ACHN (cell line): Measurements from ENCODE around the gene RANBP17.
"Not testable (repeated sequence)": the region's sequence is repeated elsewhere in the genome, so short reads cannot be mapped to it uniquely, and the experiment has no call there.

Experiments
- DNase-seq: peaks from one replicate; pipeline ENCODE4 v3.0.0-alpha.2; 2015
- in situ Hi-C: cut with HindIII; loops from 2 replicates; pipeline ENCODE4 v1.10.0; 2017; ENCODE audit warnings: low sequenced_read_pairs, low pct_ligation_motif_present, low pct_unique_long_range_greater_than_20kb

The RANBP17 gene

DNA sequence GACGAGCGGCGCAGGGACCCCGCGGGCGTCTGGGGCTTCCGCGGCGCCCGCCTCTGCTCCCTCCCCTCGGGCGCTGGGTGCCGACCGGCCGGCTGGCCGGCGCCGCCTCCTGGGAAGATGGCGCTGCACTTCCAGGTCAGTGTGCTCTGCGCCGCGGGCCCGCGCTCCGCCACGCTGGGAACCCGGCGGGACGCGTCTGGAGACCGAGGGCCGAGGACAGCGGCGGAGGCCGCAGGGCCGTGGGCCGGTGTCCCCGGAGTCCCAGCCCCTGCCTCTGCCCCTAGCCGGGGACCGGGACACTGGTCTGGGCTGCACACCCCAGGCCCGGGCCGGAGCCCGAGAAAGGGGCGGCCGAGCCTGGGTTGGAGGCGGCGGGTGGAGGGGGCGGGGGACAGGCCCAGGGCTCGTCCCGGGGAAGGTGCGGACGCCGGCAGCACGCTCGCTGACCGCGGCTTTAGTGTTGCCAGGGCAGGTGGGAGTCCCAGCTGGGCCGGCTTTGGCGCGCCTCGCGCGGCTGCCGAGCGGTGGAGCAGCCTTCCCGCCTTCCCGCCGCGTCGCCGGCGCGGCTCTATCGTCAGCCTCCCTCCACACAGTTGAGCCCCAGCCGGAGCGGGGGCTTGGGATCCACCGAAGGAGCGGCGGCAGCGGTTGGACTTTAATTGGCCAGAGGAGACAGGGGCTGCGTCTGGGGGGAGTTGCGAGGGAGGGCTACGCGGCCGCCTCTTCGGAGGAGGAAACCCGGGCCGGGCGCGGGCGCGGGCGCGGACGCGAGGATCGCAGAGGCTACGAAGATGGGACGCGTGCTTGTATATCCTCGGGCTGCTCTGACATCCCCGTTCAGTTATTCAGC lies at the start of gene RANBP17:
Gene RANBP17 (plus strand): TSS at position 102 of the 850 bp plus-strand sequence.
- peak; percentile 76 for DNase-seq
- in situ Hi-C loops = no loop called here

DNA sequence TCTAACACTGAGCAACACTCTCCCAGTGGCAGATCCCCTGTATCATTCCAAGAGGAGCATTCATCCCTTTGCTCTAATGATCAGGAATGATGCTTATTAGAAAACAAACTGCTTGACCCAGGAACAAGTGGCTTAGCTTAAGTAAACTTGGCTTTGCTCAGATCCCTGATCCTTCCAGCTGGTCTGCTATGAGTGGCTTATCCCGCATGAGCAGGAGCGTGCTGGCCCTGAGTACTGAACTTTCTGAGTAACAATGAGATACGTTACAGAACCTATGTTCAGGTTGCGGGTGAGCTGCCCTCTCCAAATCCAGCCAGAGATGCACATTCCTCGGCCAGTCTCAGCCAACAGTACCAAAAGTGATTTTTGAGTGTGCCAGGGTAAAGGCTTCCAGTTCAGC lies 48.6 kb upstream of the RANBP17 start:
- DNase-seq = no peak
- in situ Hi-C loops = no loop called here

DNA sequence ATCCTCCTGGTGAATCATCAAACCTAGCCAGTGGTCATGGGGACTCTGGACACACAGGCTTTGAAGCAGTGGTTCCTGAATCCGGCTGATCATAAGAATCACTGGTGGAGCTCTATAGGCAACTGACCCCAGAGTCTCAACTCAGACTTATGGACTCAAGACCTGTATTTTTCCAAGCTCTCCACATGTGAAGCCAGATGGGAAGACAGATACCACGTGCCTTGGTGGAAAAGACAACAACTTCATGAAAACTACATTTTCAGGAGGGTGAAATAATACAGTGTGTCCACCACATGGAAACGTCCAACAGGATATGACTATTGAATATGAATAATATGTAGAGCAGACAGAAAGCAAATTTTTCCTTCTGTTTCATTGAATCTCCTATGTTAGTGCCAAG lies 44.6 kb upstream of the RANBP17 start:
- in situ Hi-C loops = no loop called here
- no peak for DNase-seq

DNA sequence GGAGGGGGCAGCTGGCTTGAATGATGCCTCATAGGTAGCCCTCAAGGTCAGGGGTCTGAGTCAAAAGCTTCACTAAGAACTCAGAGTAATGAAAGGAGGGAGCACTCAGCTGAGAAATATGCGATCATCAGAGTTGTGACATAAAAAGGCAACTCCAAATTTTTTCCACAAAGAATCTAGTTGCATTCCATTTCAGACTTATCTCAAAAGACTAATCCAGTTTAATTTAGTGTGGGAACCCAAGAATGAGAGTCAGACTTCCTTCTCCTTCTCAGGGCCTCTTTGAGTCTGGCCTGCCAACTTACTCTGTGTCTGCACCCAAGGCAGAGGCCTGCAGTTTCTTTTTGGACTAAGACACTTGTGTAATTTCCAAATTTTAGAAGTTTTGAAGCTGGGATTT lies 43.6 kb upstream of the RANBP17 start:
- in situ Hi-C loops = no loop called here

DNA sequence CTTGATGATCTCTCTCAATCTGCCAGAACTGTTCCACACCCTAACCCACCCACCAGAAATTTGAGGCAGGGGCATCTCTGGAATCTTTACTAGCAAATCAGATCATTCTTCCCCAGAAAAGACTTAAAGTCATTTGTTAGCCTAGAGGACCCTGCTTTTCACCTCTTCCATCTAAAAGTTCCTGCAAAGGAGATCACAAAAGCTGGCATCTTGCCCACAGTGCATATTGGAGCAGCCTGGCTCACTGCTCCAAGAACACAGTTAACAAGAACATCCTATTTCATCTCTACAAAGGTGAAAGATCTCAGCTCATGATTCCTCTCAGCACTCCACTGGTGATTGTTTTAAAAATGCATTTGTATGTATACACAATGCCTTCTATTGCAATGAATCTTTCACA lies 42.0 kb upstream of the RANBP17 start:
- no peak for DNase-seq
- in situ Hi-C loops = no loop called here

More for the DNA sequence above, 43.6 kb upstream of the RANBP17 start:
- no peak for DNase-seq

DNA sequence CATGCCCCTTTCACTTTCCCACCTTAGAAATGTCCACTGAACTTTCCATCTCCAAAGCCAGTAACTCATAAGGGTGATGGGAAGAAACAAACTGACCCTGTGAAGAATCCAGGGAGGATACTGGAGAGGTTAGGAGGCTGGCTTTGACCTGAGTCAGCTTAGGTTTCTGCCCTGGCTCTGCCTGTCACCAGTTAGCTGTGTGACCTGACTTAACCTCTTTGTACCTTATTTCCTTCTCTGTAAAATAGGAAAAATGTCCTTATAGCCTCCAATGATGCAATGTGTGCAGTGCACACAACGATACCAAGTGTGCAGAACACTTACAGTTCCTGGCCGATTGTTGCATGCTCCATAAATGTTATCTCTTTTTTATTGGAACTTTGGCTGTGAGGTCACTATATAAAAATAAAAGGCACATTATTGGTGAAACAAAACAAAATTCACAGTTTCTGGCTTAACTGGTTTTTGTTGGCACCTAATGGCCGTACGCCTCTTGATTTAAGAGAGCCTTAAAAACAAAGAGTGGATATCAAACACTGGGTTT lies 40.5 kb upstream of the RANBP17 start:
- no peak for DNase-seq
- in situ Hi-C loops = no loop called here

DNA sequence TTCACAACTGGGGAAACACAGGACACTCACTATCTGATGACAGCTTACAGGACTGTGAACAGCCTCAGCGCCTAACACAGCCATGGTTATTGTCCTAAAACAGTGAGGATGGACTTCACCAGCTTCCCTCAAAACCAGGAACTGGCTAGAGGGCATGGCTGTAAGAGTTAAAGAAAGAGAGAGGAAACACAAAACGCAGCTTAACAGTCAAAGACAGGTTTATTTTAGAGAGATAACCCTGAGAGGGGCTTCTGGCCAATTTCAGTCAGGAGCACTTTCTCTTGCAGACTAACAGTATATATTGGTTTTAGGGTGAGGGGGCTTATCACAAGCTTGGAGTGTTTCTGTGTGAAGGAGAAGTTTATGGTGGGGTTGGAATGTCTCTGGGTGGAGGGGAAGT lies 35.7 kb upstream of the RANBP17 start:
- no peak for DNase-seq
- in situ Hi-C loops = no loop called here

DNA sequence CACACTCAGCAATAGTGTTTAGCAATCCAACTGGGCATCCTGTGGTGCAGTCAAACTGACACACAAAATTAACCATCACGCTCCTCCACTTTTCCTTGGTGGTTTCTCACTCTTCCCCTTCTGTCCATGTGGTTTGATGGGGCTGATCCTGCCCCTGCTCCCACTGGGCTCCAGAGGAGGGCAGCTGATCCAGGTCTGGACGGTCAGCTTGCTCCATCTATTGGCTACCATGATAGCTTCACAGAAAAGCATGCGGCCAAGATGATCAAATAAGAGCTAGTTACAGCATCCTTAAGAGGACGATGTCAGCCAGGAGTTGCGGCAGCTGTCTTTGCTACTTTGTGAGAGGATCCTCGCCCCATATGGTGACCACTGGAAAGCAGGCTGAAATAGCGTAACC lies 29.6 kb upstream of the RANBP17 start:
- in situ Hi-C loops = no loop called here
- DNase-seq = no peak

DNA sequence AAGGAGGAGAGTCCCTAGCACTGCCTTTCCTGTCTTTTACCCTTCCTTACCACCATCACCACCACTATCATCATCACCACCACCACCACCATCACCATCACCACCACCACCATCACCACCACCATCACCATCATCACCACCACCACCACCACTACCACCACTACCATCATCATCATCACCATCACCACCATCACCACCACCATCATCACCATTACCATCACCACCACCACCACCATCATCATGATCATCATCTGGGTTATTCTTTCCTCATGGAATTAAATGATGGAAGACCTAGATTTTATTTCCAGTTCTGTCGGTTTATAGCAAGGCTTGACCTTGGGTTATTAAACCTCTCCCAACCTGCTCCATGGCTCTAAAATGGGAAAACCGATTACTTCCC lies 27.8 kb upstream of the RANBP17 start:
- DNase-seq, in situ Hi-C loops: not testable (repeated sequence)

DNA sequence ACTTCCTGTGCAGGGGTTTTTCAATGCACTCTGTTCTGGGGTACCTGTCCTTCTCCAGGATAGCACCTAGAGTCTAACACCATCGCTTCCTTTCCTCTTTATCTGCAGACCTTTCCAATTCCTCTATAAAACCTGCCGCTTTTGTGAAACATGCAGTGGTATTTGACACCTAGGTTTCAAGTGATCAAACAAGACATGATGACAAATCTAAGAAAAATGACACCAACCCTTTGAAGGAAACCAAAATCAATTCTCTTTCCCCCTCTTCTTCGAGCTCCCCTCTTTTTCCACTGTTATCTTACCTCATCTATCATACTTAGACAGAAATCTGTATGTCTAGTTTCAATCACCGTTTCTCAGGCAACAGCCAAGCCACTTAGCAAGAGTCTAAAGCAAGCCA lies 25.6 kb upstream of the RANBP17 start:
- no peak for DNase-seq
- in situ Hi-C loops = no loop called here

DNA sequence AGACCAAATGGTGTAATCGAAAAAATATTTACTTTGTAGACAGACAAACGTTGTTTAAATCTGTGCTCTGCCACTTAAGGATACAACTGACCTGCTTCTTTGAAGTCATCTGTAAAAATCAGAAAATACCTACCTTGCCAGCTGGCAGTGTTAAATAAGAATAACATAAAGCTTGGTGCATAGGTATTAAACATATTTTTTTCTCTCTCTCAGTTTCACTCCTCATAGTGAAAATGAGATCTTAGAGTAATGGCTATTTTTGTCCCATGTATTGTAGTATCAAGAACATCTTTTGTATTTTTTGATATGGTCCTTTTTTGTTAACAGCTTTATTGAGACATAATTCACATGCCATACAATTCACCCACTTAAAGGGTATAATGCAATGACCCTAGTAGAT lies 17.9 kb upstream of the RANBP17 start:
- in situ Hi-C loops = no loop called here
- DNase-seq = no peak

DNA sequence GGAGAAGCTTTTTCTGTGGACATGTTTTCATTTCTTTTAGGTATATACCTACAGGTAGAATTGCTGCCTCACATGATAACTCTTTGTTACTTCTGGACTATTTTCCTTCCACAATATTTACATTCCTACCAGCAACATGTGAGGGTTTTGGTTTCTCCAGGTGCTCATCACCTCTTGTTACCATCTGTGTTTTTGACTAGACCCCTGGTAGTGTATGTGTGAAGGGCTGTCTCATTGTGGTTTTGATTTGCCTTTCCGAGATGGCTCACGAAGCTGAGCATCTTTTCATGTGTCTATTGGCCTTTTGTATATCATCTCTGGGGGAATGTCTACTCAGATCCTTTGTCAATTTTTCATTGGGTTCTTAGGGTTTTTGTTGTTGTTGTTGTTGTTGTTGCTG lies 17.2 kb upstream of the RANBP17 start:
- in situ Hi-C loops = no loop called here
- DNase-seq = no peak

DNA sequence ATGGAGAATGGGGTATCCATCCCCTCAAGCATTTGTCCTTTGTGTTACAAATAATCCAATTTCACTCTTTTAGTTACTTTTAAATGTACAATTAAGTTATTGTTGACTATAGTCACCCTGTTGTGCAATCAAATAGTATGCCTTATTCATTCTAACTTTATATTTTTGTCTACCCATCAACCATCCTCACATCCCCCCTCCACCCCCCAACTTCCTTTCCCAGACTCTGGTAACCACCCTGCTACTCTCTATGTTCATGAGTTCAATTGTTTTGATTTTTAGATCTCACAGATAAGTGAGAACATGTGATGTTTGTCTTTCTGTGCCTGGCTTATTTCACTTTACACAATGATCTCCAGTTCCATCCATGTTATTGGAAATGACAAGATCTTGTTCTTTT lies 15.4 kb upstream of the RANBP17 start:
- in situ Hi-C loops = no loop called here
- no peak for DNase-seq

DNA sequence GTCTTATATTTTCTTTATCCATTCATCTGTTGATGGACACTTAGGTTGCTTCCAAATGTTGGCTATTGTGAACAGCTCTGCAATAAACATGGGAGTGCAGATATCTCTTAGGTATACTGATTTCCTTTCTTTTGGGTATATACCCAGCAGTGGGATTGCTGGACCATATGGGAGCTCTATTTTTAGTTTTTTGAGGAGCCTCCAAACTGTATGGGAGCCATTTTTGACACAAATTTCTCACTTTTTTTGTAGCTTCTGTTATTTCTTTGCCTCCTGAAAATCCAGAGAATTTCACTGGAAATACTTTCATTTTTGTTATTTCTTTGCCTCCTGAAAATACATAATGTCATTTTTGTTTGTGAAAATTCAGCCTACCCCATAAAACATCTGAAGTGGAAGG lies 15.0 kb upstream of the RANBP17 start:
- in situ Hi-C loops = no loop called here
- no peak for DNase-seq

DNA sequence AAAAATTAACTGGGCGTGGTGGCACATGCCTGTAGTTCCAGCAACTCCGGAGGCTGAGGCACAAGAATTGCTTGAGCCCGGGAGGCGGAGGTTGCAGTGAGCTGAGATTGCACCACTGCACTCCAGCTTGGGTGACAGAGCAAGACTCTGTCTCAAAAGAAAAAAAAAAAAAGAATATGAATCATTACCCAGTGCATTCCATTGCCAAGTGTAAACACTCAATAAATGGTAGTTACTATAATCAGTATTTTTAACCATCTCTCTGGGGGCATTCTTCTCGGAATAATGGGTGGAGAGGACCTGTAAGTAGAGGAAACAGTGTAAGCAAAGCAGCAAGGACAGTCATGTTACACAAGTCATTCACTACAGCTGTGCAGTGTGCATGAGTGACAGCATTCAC lies 13.8 kb upstream of the RANBP17 start:
- no peak for DNase-seq

DNA sequence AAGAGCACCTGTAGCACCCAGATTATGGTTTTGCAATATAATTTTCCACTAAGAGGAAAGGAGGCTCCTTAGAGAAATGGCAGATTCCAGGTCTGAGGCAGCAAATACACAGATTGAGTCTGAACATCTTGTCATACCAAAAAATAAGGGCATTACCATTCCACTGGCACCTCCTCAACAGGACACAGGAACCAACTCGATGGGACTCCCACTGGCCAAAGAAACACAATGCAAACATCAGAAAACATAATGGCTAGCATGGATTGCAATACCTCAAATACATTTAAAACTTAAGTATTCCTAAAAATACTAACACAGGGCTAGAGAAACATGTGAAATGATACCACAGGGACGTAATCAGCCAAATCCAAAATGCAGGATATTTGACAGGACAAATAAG lies 12.4 kb upstream of the RANBP17 start:
- no peak for DNase-seq
- in situ Hi-C loops = no loop called here

More for the DNA sequence above, 13.8 kb upstream of the RANBP17 start:
- in situ Hi-C loops = no loop called here

DNA sequence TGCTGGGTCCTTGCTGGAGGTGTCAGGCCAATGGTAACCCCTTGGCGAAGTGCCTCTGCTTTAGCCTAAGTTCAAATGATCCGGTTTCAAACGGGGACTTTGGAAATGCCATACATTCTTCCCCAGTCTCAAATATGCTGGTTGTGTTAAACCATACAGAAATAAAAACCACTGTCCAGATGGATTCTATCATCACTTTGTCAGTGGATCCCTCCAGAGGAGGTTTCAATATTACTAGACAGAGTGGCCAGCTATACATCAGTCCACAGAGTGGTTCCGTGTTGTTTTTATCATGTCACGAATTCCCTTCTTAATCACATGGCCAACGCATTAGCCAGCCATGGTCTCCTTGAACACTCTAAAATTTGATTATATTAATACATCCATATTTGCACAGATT lies 7.3 kb upstream of the RANBP17 start:
- in situ Hi-C loops = no loop called here
- no peak for DNase-seq

DNA sequence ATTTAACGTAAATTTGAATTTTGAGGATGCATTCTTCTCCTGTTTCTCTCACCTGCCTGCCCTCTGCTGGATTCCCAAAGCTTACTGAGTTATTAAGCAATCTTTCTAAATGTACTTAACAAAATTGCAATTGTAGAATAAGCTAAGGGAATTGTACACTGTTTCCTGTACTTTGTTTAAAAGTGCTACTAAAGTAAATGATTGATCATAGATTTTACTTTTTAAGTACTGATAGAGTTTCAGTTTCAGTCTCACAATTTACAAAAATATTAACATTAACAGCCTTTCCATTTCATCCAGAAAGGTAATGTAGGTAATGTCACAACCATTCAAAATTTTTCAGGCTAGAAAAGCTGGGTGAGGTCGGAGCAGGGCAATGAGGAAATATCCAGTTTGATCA lies 4.8 kb upstream of the RANBP17 start:
- in situ Hi-C loops = no loop called here
- DNase-seq = no peak

DNA sequence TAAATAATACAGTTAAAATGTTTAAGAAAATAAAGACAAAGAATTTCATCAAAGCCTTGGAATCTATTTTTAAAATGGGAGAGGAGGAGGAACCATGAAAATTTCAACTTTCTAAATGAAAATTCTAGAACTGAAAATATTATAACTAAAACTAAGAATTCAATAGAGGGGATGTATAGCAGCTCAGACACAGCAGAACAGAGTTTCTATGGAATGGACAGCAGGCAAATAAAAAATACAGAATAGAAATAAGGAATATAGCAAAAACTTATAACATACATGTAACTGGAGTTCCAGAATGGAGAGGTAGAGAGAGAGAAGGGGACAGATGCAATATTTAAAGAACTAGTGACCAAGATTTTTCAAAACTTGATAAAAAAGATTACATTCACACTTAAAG lies 1.4 kb upstream of the RANBP17 start:
- in situ Hi-C loops = no loop called here
- no peak for DNase-seq
